ENCODE measurements around the gene INIP.

The INIP gene

GRCh38 chr9:112703304-112703703 lies 14.6 kb downstream of the INIP start:
- no peak for TF ChIP-seq CTCF (conservative IDR thresholded peaks at IDR 0.05; ENCODE audit: low read depth, low read length)
- no peak overlapping the region for H3K4me3 ChIP-seq (ENCODE audit: low read length)
- no peak for DNase-seq (ENCODE audit: low read depth)

DNA sequence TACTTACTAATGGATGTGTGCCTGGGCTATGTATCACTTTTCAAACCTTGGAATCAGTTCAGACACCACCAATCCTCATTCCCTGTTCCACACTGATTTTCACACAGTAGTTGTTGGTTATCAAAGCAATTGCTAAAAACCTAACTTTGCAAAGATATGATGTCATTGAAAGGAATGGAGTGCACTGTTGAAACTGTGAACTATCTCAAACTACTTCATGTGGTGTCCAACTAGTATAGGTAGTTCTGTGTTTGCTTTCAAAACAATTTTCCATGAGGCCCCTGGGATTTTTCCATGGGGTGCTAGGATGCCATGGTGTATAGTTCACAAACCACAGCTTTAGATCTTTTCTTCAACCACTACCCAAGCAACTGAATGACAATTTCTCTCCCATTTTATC lies 17.8 kb downstream of the INIP start:
- no peak for DNase-seq (ENCODE audit: low read depth)
- no peak for TF ChIP-seq CTCF (conservative IDR thresholded peaks at IDR 0.05; ENCODE audit: low read depth, low read length)
- no peak overlapping the region for H3K4me3 ChIP-seq (ENCODE audit: low read length)

- DNase-seq (ENCODE audit: low read depth): no peak
- H3K4me3 ChIP-seq (ENCODE audit: low read length): no peak overlapping the region
- no peak for TF ChIP-seq CTCF (conservative IDR thresholded peaks at IDR 0.05; ENCODE audit: low read depth, low read length)
These were observed 18.7 kb downstream of the INIP start for GRCh38 chr9:112699230-112699629.

GRCh38 chr9:112696461-112696860 lies 21.5 kb downstream of the INIP start:
- no peak overlapping the region for H3K4me3 ChIP-seq (ENCODE audit: low read length)
- no peak for TF ChIP-seq CTCF (conservative IDR thresholded peaks at IDR 0.05; ENCODE audit: low read depth, low read length)
- no peak for DNase-seq (ENCODE audit: low read depth)

DNA sequence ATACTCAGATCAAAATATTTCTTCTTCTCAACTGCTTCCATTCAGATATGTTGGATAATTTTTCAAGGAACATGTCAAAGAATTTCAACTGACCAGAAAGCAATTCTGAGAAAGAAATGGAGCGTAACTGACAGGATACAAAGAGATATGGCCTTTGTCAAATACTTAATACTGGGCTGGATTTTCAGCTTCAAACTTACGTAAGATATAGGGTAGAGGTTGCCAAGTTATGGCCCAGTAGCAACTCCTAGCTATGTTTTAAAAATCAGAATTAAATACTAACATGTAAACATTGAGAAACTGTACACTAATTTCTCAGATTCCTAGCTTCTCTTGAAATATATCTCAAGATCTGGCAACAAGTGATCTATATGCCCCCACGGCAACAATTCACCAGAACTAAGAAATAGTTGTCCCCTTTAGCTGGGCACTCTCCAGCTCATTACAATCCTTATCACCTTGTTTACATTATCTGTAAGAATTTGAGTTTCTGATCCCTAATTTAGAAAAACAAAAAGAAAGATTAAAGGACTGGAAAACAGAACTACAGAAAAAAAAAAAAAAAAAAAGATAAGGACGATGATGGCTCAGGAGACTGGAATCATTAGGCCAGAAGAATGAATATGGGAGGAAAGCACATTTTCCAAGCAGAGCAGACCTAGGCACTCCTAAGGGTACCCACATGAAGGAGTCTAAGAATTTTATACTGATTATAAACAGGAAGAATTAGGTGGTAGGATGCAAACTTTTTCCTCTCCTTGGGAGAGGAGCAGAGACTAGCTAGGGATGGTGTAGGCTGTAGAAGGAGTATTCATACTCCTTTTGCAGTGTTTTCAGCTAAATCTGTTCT lies 23.0 kb downstream of the INIP start:
- H3K4me3 ChIP-seq (ENCODE audit: low read length): no peak overlapping the region
- TF ChIP-seq CTCF (conservative IDR thresholded peaks at IDR 0.05; ENCODE audit: low read depth, low read length): no peak
- DNase-seq (ENCODE audit: low read depth): no peak

- no peak for TF ChIP-seq CTCF (conservative IDR thresholded peaks at IDR 0.05; ENCODE audit: low read depth, low read length)
- no peak overlapping the region for H3K4me3 ChIP-seq (ENCODE audit: low read length)
- no peak for DNase-seq (ENCODE audit: low read depth)
These were observed 28.7 kb downstream of the INIP start for GRCh38 chr9:112689161-112689740.
